GM12878 (cell line): ENCODE measurements around the gene ZNF576.

Source experiments
- EZH2 ChIP-seq: IDR thresholded peaks from 2 replicates; pipeline ENCODE4 v1.6.1; 2012; ENCODE audit warnings: low read depth, mild to moderate bottlenecking, control low read depth, inconsistent platforms, low read length, borderline replicate concordance; ENCODE audit not compliant: control insufficient read depth
- NFIC ChIP-seq: IDR thresholded peaks from 2 replicates; pipeline ENCODE4 v1.6.1; 2012; ENCODE audit warnings: low read depth, mild to moderate bottlenecking, inconsistent platforms, low read length, moderate library complexity
- POLR2AphosphoS5 ChIP-seq: IDR thresholded peaks from 2 replicates; pipeline ENCODE4 v1.6.1; 2011; ENCODE audit warnings: mild to moderate bottlenecking, low read length, inconsistent platforms
- SIN3A ChIP-seq: IDR thresholded peaks from 2 replicates; pipeline ENCODE4 v1.6.1; 2012; ENCODE audit warnings: low read depth, low read length, improper control_type of control experiment
- TF ChIP-seq, protein P1 (sequence below): IDR thresholded peaks from 2 replicates; pipeline ENCODE4 v1.6.1; 2011; ENCODE audit warnings: mild to moderate bottlenecking, low read depth, low read length, moderate library complexity; ENCODE audit not compliant: insufficient replicate concordance

DNA sequence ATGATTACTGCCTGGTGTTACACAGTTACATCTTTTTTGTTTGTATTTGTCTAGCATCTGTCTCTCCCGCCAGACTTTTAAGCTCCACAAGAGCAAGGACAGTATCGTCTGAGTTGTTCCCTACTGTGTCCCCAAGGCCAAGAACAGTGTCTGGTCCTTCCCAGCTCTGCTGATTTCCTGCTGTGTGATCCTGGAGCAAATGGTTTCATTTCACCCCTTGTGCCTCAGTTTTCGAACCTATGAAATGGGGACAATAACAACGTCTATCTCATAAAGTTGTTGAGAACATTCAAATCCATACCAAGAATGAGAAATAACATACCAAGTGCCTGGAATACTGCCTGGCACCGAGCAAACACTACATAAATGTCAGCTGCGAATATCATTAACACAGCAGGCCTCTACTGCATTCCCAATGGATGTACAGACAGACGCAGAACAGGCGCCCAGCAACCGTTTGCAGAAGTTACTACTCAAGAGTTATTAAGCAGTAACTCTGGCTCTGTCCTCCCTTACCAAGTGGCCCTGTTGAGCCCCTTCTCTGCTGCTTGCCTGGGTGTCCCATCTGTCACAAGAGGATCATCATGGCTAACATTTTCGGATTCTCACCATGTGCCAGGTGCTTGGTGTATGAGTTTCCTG is 32.5 kb upstream of the ZNF576 start:
- TF ChIP-seq POLR2AphosphoS5 (no peak), SIN3A (no peak), EZH2 (no peak), NFIC (no peak)
- TF ChIP-seq, protein P1, sequence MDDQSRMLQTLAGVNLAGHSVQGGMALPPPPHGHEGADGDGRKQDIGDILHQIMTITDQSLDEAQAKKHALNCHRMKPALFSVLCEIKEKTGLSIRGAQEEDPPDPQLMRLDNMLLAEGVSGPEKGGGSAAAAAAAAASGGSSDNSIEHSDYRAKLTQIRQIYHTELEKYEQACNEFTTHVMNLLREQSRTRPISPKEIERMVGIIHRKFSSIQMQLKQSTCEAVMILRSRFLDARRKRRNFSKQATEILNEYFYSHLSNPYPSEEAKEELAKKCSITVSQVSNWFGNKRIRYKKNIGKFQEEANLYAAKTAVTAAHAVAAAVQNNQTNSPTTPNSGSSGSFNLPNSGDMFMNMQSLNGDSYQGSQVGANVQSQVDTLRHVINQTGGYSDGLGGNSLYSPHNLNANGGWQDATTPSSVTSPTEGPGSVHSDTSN, result no peak
